Psoas muscle (tissue), 8 donors: ENCODE measurements around the gene BNIP2. TPM values are rescaled to one million over a fixed set of nuclear protein-coding genes. Genes with fewer than 3 reads are reported as not detected.
A peak's percentile ranks its signal among the peaks of the same experiment; 100 is the strongest.

ENCODE experiments used
- ATAC-seq, 4 donors: fragments of 200-7000 bp; cut with Tn5 transposase; one replicate each; pipeline ENCODE4 v1.9.1; 2020; ENCODE audit warnings: moderate library complexity in 3 of 4, mild to moderate bottlenecking in 2 of 4
- DNase-seq, 2 donors: peaks; one replicate each; pipeline ENCODE4 v3.0.0-alpha.2; 2020
- H3K27ac ChIP-seq: fragments of 200-600 bp; one replicate; pipeline ENCODE4 v1.8.0; 2022
- H3K27me3 ChIP-seq, 3 donors: fragments of 200-600 bp in 1 of 3; one replicate each; pipeline versions ENCODE4 v1.6.1 to v1.8.0; 2013 to 2022; ENCODE audit warnings: low read length in 2 of 3, mild to moderate bottlenecking in 2 of 3, moderate library complexity in 1 of 3; ENCODE audit not compliant: insufficient read depth in 3 of 3
- H3K36me3 ChIP-seq, 2 donors: fragments of 200-600 bp in 1 of 2; one replicate each; pipeline versions ENCODE4 v1.6.1 to v1.8.0; 2013 to 2022; ENCODE audit warnings: low read depth in 1 of 2, mild to moderate bottlenecking in 1 of 2, moderate library complexity in 1 of 2; ENCODE audit not compliant: insufficient read depth in 1 of 2
- H3K4me1 ChIP-seq: fragments of 200-600 bp; one replicate; pipeline ENCODE4 v1.8.0; 2022
- H3K4me3 ChIP-seq: fragments of 200-600 bp; one replicate; pipeline ENCODE4 v1.8.0; 2022; ENCODE audit warnings: mild to moderate bottlenecking
- H3K9me3 ChIP-seq: fragments of 200-600 bp; one replicate; pipeline ENCODE4 v1.8.0; 2022
- WGBS, 3 donors: extraction: QIAGEN DNeasy Blood & Tissue Kit; methylation state at CpG; one replicate each; pipeline versions ENCODE4 v1.1.6 to v1.1.7; 2013; 5-methylcytosine and 5-hydroxymethylcytosine counted together
- intact Hi-C, 2 donors: fragments of 100-400 bp; cut with DNase I; formaldehyde crosslinking; loops; one replicate each; pipeline versions ENCODE4 v1.11.0 to v1.14.2; 2022
- polyA plus RNA-seq, 3 donors: library from polyadenylated mRNA; stranded (reverse); fragments of 200-250 nt; gene quantifications; one replicate each; pipeline ENCODE4 v1.2.3, GENCODE V29; 2013
- total RNA-seq, 4 donors: library from RNA; stranded (reverse); fragmentation: NEBNext Ultra II Directional in 2 of 4; extraction: Animal tissue kit (Norgen Biotek cat#: 25700) in 2 of 4; gene quantifications; one replicate each; pipeline versions ENCODE4 v1.2.1 to v1.2.4, GENCODE V29; 2021 to 2023
- TF ChIP-seq, protein P1 (sequence below): fragments of 200-600 bp; IDR thresholded peaks from one replicate; pipeline ENCODE4 v1.8.0; 2022; ENCODE audit warnings: antibody characterized with exemption
- donor health status: healthy with polysubstance abuse.
- donor health status: DM: no; HTN: no; CAD: no; lungs with moderate emphysema.
- donor health status: Bipolar disorder and iron deficiency.
- donor health status: healthy.
- donor health status: DM: yes; HTN: yes; CAD: no.
- donor health status: DM: no; HTN: no; CAD: no.
- donor health status: DM: no; HTN: no; CAD: no.
- donor health status: DM: yes; HTN: yes; CAD: no.

The BNIP2 gene
- total and polyA plus RNA-seq, 7 donors = 39.0 to 100 (median 73.8) TPM

DNA sequence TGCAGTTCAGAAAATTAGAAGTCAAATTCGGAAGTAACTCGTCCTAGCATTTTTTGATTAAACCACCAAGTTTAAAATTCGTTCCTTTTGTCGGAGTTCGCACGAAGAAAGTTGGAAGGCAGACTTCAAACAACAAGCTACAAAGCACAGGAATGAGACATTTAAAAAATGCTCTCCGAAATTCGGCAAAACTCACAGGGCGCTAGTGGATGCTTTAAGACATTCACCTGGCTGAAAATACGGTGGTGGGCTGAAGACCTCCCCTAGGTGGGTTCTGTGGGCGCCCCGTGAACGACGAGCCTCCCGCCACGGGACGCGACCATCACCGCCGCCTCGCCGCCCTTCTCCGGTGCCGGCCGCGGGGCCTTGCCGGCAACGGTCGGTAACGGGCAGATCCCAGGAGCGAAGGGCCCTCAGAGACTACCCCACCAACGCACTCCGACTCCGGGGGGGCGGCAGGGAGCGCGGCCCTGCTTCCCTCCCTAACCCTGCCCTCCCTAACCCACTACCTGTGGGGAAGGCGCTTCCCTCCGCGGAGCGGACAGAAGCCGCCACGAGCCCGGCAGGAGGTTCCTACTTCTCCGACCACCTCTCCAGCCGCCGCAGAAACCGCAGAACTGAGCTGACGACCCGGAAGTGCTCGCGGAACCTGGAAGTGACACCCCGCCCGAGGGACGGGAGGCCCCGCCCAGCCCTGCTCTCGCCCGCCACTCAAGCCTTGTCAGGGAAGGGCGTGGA lies 32.1 kb downstream of the BNIP2 start, which contains the start of gene GTF2A2:
TSS of gene GTF2A2 (minus strand) at position 619 of the 738 bp plus-strand sequence. CDS start 5,238 bp downstream, outside the sequence.
- H3K9me3 ChIP-seq = no peaks in the 10 kb centered on the region
- 0 to 1% (median 0%) methylated on average over 57 to 59 of the region's 59 CpGs for WGBS, 3 donors
- intact Hi-C loops = no loop called here

DNA sequence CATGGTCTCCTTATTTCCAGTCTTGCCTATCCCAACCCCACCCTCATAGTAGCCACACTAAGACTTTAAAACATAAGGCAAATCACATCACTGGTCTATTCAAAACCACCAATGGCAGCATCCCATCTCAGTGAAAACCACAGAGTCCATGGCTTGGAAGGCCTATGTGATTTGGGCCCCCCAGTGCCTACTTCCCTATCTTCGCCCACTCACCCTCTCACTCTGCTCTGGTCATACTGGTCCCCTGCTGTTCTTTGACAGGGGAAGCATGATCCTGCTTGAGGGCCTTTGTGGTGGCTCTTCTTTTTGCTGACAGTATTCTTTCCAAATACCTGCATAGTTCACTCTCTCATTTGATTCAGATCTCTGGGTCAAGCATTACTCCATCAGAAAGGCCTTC lies 35.1 kb downstream of the BNIP2 start:
- DNase-seq = no peak
- intact Hi-C loops = no loop called here
- Histone ChIP-seq H3K36me3 (peaks cover 12 to 54% of the 10 kb centered on the region in 2 donors), H3K27me3 (no peaks in the 10 kb centered on the region), H3K4me1 (peaks cover 20% of the 10 kb centered on the region), H3K9me3 (no peaks in the 10 kb centered on the region), H3K4me3 (no peak overlapping the region), H3K27ac (no peak overlapping the region)
- TF ChIP-seq, protein P1, sequence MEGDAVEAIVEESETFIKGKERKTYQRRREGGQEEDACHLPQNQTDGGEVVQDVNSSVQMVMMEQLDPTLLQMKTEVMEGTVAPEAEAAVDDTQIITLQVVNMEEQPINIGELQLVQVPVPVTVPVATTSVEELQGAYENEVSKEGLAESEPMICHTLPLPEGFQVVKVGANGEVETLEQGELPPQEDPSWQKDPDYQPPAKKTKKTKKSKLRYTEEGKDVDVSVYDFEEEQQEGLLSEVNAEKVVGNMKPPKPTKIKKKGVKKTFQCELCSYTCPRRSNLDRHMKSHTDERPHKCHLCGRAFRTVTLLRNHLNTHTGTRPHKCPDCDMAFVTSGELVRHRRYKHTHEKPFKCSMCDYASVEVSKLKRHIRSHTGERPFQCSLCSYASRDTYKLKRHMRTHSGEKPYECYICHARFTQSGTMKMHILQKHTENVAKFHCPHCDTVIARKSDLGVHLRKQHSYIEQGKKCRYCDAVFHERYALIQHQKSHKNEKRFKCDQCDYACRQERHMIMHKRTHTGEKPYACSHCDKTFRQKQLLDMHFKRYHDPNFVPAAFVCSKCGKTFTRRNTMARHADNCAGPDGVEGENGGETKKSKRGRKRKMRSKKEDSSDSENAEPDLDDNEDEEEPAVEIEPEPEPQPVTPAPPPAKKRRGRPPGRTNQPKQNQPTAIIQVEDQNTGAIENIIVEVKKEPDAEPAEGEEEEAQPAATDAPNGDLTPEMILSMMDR = no peak
- WGBS, 3 donors = 93 to 96% (median 96%) methylated on average over 1 of the region's 1 CpG
- no peak for ATAC-seq

More for the DNA sequence above, 32.1 kb downstream of the BNIP2 start, which contains the start of gene GTF2A2:
- peaks cover 14 to 53% of the 10 kb centered on the region in 2 donors for H3K36me3 ChIP-seq
- peak within 1 kb of the TSS; percentile 99 for H3K4me3 ChIP-seq
- peaks cover 23% of the 10 kb centered on the region for H3K4me1 ChIP-seq
- H3K27me3 ChIP-seq = no peaks in the 10 kb centered on the region
- TF ChIP-seq, protein P1 = no peak
- peak within 1 kb of the TSS; percentile 94 for H3K27ac ChIP-seq
- peak; percentile 100 for ATAC-seq
- peak; percentile 94 to 97 for DNase-seq

DNA sequence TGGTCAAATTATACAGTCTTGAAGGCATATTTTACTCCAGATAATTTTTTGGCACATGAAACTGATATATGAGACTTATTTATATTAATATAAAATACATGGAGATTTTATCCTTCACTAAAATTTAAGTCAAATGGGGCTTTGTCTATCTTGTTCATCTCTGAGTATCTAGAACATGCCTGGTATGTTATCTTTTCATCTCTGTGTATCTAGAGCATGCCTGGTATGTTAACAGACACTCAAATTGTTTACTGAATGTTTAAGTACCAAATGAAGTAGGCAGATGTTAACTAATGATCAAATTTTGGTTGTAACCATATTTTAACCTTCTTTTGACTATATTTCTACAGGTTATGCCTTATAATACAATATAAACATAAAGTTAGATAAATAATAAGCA lies 39.5 kb downstream of the BNIP2 start:
- intact Hi-C loops = no loop called here
- DNase-seq = no peak

DNA sequence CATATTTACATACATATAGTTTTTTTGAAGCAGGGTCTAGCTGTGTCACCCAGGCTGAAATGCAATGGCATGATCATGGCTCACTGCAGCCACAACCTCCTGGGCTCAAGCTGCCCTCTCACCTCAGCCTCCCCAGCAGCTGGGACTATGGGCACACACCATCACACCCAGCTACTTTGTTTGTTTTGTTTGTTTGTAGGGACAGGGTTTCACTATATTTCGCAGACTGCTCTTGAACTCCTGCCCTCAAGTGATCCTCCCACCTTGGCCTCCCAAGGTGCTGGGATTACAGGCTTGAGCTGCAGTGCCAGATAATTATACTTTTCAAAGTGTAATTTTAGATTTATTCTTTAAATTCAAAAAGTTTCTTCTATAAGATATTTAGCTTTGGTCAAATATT lies 42.0 kb downstream of the BNIP2 start:
- Histone ChIP-seq H3K4me1 (no peaks in the 10 kb centered on the region), H3K9me3 (no peaks in the 10 kb centered on the region), H3K36me3 (peaks cover 6 to 80% of the 10 kb centered on the region in 2 donors), H3K4me3 (no peak overlapping the region), H3K27me3 (no peaks in the 10 kb centered on the region), H3K27ac (no peak overlapping the region)
- DNase-seq = no peak
- TF ChIP-seq, protein P1 = no peak
- WGBS, 3 donors = 91 to 100% (median 91%) methylated on average over 1 of the region's 1 CpG
- intact Hi-C loops = no loop called here
- no peak for ATAC-seq

More for the DNA sequence above, 39.5 kb downstream of the BNIP2 start:
- Histone ChIP-seq H3K9me3 (no peaks in the 10 kb centered on the region), H3K4me1 (no peaks in the 10 kb centered on the region), H3K4me3 (no peak overlapping the region), H3K27me3 (no peaks in the 10 kb centered on the region), H3K27ac (no peak overlapping the region), H3K36me3 (peaks cover 12 to 83% of the 10 kb centered on the region in 2 donors)
- TF ChIP-seq, protein P1 = no peak
- no peak for ATAC-seq
